HuH-7 (cell line): Measurements from ENCODE around the gene SIPA1.
"Not testable (repeated sequence)": the region's sequence is repeated elsewhere in the genome, so short reads cannot be mapped to it uniquely, and the experiment has no call there.

Experiments used
- DNase-seq: peaks from one replicate; pipeline ENCODE4 v3.0.0; 2011; ENCODE audit warnings: low spot score

SIPA1 gene

DNA sequence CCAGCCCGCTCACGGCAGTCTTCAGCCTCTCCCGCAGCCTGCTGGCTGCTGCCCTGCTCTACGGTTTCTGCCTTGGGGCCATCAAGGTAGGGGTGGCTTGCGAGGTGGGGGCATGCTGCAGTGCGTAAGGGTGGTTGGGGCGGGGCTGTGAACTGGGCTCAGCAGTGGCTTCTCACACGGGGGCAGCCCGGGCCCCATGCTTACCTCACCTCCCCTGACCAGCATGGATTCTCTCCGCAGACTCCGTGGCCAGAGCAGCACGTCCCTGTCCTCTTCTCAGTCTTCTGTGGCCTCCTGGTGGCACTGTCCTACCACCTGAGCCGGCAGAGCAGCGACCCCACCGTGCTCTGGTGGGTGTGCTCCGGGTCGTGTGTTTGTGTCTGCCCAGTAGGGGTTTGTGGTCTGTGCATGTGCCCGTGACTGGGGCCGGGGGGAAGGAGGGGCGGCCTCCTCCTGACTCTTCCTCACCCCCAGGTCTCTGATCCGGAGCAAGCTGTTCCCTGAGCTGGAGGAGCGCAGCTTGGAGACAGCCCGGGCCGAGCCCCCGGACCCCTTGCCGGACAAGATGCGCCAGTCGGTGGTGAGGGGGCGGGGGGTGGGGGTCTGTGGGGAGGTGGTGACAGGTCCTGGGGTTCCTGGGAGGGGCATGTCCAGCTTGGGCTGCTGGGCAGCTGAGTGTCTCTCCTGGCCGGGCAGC, 12.8 kb upstream of the SIPA1 start:
- DNase-seq, result no peak

DNA sequence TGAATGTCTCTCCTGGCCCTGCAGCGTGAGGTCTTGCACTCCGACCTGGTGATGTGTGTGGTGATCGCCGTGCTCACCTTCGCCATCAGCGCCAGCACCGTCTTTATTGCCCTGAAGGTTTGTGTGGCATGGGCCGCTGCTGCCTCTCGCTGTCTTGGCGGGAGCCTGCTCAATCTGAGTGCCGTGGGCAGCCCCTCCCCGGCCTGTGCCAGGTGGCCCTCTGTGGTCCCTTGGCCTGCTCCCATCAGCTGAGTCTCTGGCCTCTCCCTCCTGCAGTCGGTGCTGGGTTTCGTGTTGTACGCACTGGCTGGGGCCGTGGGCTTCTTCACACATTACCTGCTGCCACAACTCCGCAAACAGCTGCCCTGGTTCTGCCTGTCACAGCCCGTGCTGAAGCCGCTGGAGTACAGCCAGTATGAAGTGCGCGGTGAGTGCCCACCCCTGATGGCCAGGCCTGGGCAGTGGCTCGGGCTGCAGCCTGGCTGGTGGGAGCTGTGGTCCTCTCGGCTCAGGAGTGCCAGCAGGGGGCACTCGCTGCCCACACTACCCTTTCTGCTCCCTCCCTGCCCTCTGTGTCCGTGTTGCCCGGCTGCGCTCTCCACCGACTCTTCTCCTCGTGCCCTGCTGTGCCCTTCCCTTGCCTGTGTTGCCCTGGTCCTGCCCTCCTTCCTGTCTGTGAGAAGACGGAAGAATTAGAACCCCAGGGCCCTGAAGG, 12.1 kb upstream of the SIPA1 start:
- DNase-seq, result peak; percentile 60

DNA sequence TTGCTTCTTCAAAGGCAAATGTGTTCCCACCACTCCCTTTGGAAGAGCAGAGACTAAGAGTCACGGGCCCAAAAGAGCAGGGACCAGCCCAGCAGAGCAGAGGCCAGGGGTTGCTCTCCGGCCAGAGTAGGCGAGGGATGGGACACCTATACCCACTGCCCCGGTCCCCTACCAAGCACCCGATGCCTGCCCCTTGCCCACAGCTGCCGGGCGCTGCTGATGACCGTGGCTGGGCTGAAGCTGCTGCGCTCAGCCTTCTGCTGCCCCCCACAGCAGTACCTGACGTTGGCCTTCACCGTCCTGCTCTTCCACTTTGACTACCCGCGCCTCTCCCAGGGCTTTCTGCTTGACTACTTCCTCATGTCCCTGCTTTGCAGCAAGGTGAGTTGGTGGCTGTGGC, 10.7 kb upstream of the SIPA1 start:
- DNase-seq, result no peak

- DNase-seq, result no peak
Observed at GRCh38 chr11:65629579-65629978, 8.3 kb upstream of the SIPA1 start.

GRCh38 chr11:65630215-65630614, 7.7 kb upstream of the SIPA1 start:
- DNase-seq, result no peak

GRCh38 chr11:65633390-65634108, 4.4 kb upstream of the SIPA1 start:
- no peak for DNase-seq

DNA sequence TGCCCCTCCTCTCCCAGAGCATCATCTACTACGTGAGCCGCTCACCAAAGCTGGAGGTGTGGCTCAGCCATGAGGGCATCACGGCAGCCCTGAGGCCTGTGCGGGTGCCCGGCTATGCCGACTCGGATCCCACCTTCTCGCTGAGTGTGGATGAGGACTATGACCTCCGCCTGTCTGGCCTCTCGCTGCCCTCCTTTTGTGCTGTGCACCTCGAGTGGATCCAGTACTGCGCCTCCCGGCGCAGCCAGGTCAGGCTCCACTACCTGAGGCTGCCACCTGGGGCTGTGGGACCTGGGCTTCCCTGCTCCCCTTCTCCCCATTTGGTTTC, 3.8 kb upstream of the SIPA1 start:
- DNase-seq, result no peak

DNA sequence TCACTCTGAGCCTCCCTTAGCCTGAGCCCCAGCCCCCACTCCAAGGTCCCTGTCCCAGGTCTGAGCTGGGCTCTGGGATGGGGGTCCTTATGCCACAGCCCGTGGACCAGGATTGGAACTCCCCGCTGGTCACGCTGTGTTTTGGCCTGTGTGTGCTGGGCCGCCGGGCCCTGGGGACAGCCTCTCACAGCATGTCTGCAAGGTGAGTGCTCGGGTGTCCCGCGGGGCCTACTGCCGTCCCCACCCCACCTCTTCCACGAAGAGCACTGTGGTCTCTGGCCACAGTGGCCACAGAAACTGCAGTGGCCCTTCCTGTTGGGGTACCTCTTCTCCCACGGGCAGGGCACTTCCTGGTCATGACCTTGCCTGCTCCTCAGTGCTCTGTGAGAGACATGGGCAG, 3.5 kb upstream of the SIPA1 start:
- no peak for DNase-seq

DNA sequence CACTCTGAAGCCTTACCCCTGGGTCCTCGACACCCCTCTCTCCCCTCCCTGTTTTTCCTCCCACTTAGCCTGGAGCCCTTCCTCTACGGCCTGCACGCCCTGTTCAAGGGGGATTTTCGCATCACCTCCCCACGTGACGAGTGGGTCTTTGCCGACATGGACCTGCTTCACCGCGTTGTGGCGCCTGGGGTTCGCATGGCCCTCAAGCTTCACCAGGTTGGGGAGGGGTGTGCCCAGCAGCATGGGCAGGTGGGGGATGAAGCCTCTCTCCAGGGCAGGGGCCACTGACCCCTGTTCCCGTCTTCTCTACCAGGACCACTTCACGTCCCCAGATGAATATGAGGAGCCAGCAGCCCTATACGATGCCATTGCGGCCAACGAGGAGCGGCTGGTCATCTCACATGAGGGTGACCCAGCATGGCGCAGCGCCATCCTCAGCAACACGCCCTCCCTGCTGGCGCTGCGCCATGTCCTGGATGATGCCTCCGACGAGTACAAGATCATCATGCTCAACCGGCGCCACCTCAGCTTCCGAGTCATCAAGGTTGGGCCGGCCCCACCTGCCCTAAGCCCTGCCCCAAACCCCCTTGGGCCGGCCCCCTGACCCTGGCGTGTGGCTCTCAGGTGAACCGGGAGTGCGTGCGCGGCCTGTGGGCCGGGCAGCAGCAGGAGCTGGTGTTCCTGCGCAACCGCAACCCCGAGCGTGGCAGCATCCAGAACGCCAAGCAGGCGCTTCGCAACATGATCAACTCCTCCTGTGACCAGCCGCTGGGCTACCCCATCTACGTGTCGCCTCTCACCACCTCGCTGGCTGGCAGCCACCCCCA, 2.8 kb upstream of the SIPA1 start:
- no peak for DNase-seq

DNA sequence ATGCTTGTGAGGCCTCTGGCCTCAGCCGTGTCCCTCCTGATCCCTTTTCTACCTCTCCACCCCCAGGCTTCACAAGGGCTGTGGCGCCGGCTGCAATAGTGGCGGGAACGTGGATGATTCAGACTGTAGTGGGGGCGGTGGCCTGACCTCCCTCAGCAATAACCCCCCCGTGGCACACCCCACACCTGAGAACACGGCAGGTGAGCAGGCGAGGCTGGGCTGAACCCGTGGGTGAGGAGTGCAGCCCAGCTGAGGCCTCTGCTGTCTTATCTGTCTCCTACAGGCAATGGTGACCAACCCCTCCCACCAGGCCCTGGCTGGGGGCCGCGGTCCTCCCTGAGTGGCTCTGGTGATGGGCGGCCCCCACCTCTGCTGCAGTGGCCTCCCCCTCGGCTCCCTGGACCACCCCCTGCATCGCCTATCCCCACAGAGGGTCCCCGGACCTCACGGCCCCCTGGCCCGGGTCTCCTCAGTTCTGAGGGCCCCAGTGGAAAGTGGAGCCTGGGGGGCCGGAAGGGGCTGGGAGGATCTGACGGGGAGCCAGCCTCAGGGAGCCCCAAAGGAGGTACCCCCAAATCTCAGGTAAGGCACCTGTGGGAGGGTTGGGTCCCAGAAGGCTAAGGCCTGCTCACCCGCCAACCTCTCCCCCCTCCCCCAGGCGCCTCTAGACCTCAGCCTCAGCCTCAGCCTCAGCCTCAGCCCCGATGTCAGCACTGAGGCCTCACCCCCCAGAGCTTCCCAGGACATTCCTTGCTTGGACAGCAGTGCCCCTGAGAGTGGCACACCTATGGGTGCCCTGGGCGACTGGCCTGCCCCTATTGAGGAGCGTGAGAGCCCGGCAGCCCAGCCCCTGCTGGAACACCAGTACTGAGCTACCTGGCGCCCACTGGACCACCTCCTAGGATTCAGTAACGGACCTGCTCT, 1.5 kb upstream of the SIPA1 start:
- no peak for DNase-seq

DNA sequence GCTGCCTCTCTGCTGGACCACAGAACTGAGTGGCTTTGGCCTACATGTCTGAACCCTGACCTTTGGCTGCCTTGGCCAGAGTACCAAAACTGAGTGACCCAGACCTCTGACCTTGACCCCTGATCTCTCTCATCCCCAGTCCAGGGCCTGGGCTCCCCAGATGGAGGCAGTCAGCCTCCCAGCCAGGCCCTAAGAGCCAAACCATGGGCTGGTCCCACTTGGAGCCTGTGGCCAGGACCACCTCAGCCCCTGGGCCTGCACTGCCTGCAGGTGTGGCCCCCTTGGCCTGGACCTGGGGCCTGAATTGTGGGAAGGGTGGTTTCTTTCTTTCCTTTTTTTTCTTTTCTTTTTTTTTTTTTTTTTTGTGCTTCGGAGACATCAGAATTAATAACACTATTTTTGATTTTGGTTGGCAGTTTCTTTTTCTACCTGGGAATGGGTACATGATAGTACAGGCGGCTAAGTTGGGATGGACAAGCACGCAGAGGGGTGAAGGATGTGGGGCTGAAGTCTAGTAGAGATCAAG, 806 bp upstream of the SIPA1 start:
- DNase-seq, result no peak

GRCh38 chr11:65639228-65639597, 1.3 kb downstream of the SIPA1 start:
- DNase-seq, result not testable (repeated sequence)

DNA sequence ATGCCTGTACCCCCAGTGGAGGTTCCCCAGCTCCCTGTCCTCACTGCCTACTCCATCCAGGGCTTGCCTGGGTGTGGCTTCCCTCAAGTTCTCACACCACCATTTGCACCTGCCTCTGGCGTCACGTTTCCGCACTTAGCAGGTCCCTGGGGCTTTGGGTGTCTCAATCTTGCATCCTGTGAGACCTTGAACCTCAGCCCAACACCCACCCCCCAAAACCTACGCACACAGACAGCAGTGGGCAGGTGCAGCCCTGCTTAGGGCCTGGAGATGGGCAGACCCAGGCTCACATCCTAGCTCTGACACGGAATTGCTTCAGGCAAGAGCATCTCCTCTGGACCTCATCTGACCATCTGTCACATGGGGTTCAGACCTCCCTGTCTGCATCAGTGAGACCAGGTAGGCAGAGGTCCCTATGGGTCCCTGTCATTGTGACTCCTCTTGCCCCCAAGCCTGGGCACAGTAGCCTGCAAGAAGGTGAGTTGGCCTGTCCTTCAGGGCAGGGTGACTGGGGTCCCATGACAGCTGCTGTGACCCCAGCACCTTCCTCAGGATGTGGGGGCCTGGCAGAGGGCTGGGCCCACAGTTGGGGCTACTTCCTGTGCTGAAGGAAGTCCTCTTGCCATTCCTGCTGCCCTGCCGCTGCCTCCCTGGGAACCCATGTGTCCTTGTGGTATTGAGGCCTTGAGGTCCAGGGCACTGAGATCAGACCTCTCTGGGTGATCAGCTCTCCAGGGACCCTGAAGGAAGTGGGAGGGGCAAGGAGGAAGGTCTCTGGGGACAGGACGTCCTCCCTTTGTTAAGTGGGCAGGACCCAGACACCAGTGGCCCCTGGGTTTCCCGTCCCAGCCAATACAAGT, 2.0 kb downstream of the SIPA1 start:
- DNase-seq, result no peak

- DNase-seq, result no peak
Observed at GRCh38 chr11:65640483-65641296, 2.8 kb downstream of the SIPA1 start.

DNA sequence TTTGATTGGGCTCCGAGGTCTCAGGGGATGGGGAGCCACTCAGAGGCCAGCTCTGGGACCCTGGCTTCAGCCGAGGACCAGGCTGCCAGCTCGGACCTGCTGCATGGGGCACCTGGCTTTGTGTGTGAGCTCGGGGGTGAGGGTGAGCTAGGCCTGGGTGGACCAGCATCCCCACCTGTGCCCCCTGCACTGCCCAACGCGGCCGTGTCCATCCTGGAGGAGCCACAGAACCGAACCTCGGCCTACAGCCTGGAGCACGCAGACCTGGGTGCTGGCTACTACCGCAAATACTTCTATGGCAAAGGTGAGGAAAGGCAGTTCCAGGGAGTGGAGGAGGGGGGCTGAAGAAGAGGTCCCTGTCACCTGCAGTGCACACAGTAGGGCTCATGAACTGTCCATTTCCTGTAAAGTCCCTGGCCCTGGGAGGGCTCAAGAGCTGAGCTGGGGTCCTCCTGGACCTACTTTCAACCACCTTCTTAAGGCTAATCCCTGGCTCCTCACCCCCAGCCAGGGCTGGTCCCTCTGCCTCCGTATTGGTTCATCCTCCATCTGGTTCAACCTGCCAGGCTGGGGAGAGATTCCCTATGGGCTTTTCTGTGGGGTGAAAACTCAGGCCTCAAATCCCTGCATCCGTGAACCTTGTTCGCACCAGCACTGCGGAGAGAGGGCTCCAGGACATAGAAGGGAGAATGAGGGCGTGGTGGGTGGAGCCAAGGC, 3.6 kb downstream of the SIPA1 start:
- no peak for DNase-seq

DNA sequence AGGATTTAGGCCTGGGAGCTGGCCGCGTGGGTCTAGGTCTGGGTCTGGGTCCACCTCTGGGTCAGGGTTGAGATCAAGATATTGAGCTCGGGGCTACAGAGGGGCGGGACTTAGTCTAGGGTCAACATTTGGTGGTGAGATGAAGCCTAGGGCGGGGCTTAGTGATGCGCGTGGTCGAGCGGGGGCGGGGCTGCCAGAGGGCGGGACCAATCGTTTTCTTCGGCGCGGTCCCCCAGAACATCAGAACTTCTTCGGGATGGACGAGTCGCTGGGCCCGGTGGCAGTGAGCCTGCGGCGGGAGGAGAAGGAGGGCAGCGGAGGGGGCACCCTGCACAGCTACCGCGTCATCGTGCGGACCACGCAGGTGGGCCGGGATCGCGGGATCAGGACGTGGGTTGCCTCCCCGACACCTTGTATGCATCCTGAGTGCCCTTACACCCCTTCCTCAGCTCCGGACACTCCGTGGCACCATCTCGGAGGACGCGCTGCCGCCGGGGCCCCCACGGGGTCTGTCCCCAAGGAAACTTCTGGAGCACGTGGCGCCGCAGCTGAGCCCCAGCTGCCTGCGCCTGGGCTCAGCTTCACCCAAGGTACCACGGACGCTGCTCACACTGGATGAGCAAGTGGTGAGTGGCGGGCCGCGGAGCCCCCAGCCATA, 4.2 kb downstream of the SIPA1 start:
- DNase-seq, result no peak

DNA sequence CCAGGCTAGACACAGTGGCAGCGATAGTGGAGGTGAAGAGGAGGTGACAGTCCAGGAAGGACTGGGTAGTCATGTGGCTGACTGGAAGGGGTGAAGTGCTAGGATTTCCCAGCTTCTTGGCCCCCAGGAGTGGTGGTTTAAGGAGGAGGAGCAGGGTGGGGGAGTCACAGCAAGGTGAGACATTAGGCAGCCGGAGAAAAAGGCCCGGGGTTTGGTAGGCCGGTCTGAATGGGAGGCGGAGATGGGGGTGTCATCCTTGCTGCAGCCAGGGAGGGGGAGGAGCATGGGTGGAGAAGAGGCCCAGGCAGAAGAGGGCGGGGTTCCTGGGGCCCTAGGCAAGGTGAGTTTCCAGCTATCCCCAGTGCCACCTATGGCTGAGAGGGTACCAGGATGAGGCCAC, 6.1 kb downstream of the SIPA1 start:
- no peak for DNase-seq

DNA sequence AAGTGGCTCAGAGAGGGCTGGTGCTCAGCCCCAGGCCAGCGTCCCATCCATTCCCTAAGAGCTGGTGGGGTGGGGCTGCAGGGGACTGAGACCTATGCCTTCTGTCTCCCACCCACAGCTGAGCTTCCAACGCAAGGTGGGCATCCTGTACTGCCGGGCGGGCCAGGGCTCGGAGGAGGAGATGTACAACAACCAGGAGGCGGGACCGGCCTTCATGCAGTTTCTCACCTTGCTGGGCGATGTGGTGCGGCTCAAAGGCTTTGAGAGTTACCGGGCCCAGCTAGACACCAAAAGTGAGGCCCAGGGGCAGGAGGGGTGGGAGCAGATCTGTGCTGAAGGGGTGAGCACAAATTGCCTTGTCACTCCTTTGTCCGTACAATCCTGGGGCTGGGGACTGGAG, 6.9 kb downstream of the SIPA1 start:
- DNase-seq, result no peak
